K562 (cell line): ENCODE measurements around the gene SMG7. TPM values are rescaled to one million over a fixed set of nuclear protein-coding genes. Genes with fewer than 3 reads are reported as not detected.

Experiments
- BMI1 ChIP-seq: fragments of 150-350 bp; IDR thresholded peaks from 2 replicates; pipeline ENCODE4 v1.6.1; 2014; ENCODE audit warnings: low read length
- CREB5 ChIP-seq: fragments of 250-450 bp; sonication (Bioruptor Pico); IDR thresholded peaks from 2 replicates; pipeline ENCODE4 v1.5.0; 2020; ENCODE audit warnings: mild to moderate bottlenecking
- NRF1 ChIP-seq, 2 experiments: fragments of 450-650 bp; IDR thresholded peaks in 1 of 2; conservative IDR thresholded peaks in 1 of 2; 2 replicates each; pipeline ENCODE4 v1.6.1; 2014; ENCODE audit warnings: mild to moderate bottlenecking in 2 of 2
- PKNOX1 ChIP-seq: fragments of 450-650 bp; IDR thresholded peaks from 2 replicates; pipeline ENCODE4 v1.6.1; 2016
- polyA plus RNA-seq, 8 experiments: library from polyadenylated mRNA; depleted of rRNA in 4 of 8; stranded (reverse) in 5 of 8; unstranded in 3 of 8; fragments of >200 nt; fragmentation: Nextera tagmentation in 2 of 8; fragmentation: Illumina TruSeq in 1 of 8; extraction: Ambion mirVana in 2 of 8; extraction: Trizol in 1 of 8; gene quantifications; 2 replicates each; pipeline versions ENCODE4 v1.2.1 to v1.2.3, GENCODE V29; 2011 to 2014; ENCODE audit warnings: inconsistent platforms in 1 of 8, missing spikeins in 1 of 8
- total RNA-seq, 7 experiments: library from RNA; depleted of rRNA in 6 of 7; stranded (reverse); fragments of >200 nt in 6 of 7; fragmentation: Illumina TruSeq in 2 of 7; extraction: Trizol in 2 of 7; gene quantifications; 2 replicates each; pipeline versions ENCODE4 v1.2.1 to v1.2.3, GENCODE V29; 2011 to 2021; ENCODE audit warnings: low replicate concordance in 1 of 7
- TF ChIP-seq, protein P1 (sequence below), 2 experiments: fragments of 450-650 bp; formaldehyde crosslinking in 1 of 2; IDR thresholded peaks; 2 replicates each; pipeline versions ENCODE4 v1.4.0 to v1.6.1; 2014 to 2020; ENCODE audit warnings: mild to moderate bottlenecking in 2 of 2, borderline replicate concordance in 1 of 2, low read depth in 1 of 2
- TF ChIP-seq, protein P2 (sequence below): fragments of 450-650 bp; formaldehyde crosslinking; IDR thresholded peaks from 2 replicates; pipeline ENCODE4 v1.4.0; 2020; ENCODE audit warnings: mild to moderate bottlenecking, moderate library complexity

SMG7 gene
- total and polyA plus RNA-seq, 9 of the 15 experiments (the other 6 are each of a cell fraction or from before 2014, with no cell fraction given): 12.4 to 74.6 (median 29.0) TPM

- TF ChIP-seq BMI1 (no peak), CREB5 (CRISPR knock-in tag) (no peak), NRF1 (conservative IDR thresholded peaks at IDR 0.05 in 1 of 2, IDR thresholded peaks at IDR 0.05 in 1 of 2) (0 out of 4 replicates have a peak, but pooled peaks of 1 of the 2 experiments have one; percentile 6), PKNOX1 (peak; percentile 49)
- TF ChIP-seq, protein P1, sequence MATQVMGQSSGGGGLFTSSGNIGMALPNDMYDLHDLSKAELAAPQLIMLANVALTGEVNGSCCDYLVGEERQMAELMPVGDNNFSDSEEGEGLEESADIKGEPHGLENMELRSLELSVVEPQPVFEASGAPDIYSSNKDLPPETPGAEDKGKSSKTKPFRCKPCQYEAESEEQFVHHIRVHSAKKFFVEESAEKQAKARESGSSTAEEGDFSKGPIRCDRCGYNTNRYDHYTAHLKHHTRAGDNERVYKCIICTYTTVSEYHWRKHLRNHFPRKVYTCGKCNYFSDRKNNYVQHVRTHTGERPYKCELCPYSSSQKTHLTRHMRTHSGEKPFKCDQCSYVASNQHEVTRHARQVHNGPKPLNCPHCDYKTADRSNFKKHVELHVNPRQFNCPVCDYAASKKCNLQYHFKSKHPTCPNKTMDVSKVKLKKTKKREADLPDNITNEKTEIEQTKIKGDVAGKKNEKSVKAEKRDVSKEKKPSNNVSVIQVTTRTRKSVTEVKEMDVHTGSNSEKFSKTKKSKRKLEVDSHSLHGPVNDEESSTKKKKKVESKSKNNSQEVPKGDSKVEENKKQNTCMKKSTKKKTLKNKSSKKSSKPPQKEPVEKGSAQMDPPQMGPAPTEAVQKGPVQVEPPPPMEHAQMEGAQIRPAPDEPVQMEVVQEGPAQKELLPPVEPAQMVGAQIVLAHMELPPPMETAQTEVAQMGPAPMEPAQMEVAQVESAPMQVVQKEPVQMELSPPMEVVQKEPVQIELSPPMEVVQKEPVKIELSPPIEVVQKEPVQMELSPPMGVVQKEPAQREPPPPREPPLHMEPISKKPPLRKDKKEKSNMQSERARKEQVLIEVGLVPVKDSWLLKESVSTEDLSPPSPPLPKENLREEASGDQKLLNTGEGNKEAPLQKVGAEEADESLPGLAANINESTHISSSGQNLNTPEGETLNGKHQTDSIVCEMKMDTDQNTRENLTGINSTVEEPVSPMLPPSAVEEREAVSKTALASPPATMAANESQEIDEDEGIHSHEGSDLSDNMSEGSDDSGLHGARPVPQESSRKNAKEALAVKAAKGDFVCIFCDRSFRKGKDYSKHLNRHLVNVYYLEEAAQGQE (IDR thresholded peaks at IDR 0.05; ENCODE audit: borderline replicate concordance): peak; percentile 68
- TF ChIP-seq, protein P1 (CRISPR knock-in tag; IDR thresholded peaks at IDR 0.05; ENCODE audit: low read depth): no peak
- TF ChIP-seq, protein P2, sequence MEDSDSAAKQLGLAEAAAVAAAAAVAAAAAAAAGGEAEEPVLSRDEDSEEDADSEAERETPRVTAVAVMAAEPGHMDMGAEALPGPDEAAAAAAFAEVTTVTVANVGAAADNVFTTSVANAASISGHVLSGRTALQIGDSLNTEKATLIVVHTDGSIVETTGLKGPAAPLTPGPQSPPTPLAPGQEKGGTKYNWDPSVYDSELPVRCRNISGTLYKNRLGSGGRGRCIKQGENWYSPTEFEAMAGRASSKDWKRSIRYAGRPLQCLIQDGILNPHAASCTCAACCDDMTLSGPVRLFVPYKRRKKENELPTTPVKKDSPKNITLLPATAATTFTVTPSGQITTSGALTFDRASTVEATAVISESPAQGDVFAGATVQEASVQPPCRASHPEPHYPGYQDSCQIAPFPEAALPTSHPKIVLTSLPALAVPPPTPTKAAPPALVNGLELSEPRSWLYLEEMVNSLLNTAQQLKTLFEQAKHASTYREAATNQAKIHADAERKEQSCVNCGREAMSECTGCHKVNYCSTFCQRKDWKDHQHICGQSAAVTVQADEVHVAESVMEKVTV (CRISPR knock-in tag): peak; percentile 37; the same call in 1 of the 2 replicates
Observed at GRCh38 chr1:183543619-183544204, 71.4 kb downstream of the SMG7 start (continued).
